HL-60 (cell line): ENCODE data around the gene LMF1.
A peak's percentile ranks its signal among the peaks of the same experiment; 100 is the strongest.

Experiments used
- DNase-seq, 2 experiments: peaks; one replicate each; pipeline ENCODE4 v3.0.0-alpha.2; 2010 to 2020; ENCODE audit warnings: low read depth in 1 of 2, low spot score in 1 of 2
- H3K27ac ChIP-seq: fragments of 250-450 bp; sonication (Bioruptor Pico); replicated peaks from 2 replicates; pipeline ENCODE4 v1.5.1; 2020; ENCODE audit warnings: mild to moderate bottlenecking, moderate library complexity
- H3K27me3 ChIP-seq: fragments of 250-450 bp; sonication (Bioruptor Pico); 2 replicates; pipeline ENCODE4 v1.5.1; 2021; ENCODE audit warnings: mild to moderate bottlenecking, moderate library complexity; ENCODE audit not compliant: insufficient read depth, poor library complexity, severe bottlenecking
- H3K4me3 ChIP-seq: replicated peaks from 2 replicates; pipeline ENCODE4 v1.5.1; 2011; ENCODE audit warnings: mild to moderate bottlenecking, control low read depth, low read length; ENCODE audit not compliant: insufficient read depth
- CTCF ChIP-seq: IDR thresholded peaks from one replicate; pipeline ENCODE4 v1.5.1; 2011; ENCODE audit warnings: low read length, control low read depth, inconsistent platforms; ENCODE audit not compliant: insufficient read depth
- GABPA ChIP-seq: IDR thresholded peaks from 2 replicates; pipeline ENCODE4 v1.6.1; 2012; ENCODE audit warnings: low read depth
- POLR2AphosphoS5 ChIP-seq: IDR thresholded peaks from 2 replicates; pipeline ENCODE4 v1.6.1; 2012; ENCODE audit warnings: low read depth
- REST ChIP-seq: IDR thresholded peaks from 2 replicates; pipeline ENCODE4 v1.6.1; 2012; ENCODE audit warnings: low read depth; ENCODE audit not compliant: insufficient replicate concordance
- SPI1 ChIP-seq: IDR thresholded peaks from 2 replicates; pipeline ENCODE4 v1.6.1; 2012; ENCODE audit warnings: low read depth, mild to moderate bottlenecking, borderline replicate concordance

The LMF1 gene

GRCh38 chr16:813916-814412, 156.8 kb downstream of the LMF1 start:
- DNase-seq, result no peak

GRCh38 chr16:813204-813915, 157.4 kb downstream of the LMF1 start:
- Histone ChIP-seq H3K27me3 (peaks cover 11% of the 10 kb centered on the region), H3K4me3 (no peak overlapping the region), H3K27ac (no peak overlapping the region)
- TF ChIP-seq POLR2AphosphoS5 (no peak), CTCF (peak; percentile 17)
- peak in 1 of 2 experiments; percentile 19 for DNase-seq

More at GRCh38 chr16:813916-814412, 156.8 kb downstream of the LMF1 start:
- Histone ChIP-seq H3K27ac (no peak overlapping the region), H3K4me3 (no peak overlapping the region), H3K27me3 (peaks cover 11% of the 10 kb centered on the region)
- no peak for TF ChIP-seq REST
- TF ChIP-seq CTCF, result no peak
- no peak for TF ChIP-seq POLR2AphosphoS5
- TF ChIP-seq GABPA, result no peak
- TF ChIP-seq SPI1, result no peak

GRCh38 chr16:808085-808386, 162.7 kb downstream of the LMF1 start:
- peak overlapping the region; percentile 83 for H3K4me3 ChIP-seq

More at GRCh38 chr16:808085-808386, 162.7 kb downstream of the LMF1 start:
- H3K27me3 ChIP-seq, result peaks cover 5% of the 10 kb centered on the region
- DNase-seq, result no peak
- TF ChIP-seq REST (no peak), POLR2AphosphoS5 (no peak)
- peak overlapping the region; percentile 93 for H3K27ac ChIP-seq
